ENCODE data around the gene RAB31.

The RAB31 gene

DNA sequence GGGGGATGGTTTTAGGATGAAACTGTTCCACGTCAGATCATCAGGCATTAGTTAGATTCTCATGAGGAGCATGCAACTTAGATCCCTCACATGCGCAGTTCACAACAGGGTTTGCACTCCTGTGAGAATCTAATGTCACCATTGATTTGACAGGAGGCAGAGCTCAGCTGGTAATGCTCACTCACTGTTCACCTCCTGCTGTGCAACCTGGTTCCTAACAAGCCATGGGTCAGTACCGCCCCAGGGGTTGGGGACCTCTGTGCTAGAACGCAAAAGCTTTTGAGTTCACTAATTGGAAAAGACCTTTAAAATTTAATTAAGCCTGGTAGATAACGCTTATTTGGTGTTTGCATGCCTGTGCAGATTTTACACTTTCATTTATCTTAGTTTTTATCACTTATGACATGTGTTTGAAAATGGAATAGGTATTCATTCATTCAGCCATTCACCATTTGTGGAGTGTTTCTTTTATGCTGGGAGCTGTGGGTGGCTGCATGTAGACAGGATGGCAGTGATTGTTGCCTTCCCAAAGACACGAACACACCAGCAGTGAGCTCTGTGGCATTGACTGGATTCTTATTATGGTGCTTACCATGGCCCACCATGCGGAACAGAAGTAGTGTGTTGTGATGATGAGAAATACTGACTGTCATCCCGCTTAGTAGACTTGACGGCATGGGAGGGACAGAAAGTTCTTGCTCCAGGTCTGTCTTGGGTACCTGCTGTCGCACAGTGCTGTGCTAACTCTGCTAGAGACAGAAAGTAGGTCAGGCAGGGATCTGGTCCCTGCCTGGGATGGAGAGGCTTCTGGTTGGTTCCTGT, 6.4 kb downstream of the RAB31 start:
- no peak for DNase-seq

GRCh38 chr18:9715088-9715343, 6.9 kb downstream of the RAB31 start:
- no peak for DNase-seq

DNA sequence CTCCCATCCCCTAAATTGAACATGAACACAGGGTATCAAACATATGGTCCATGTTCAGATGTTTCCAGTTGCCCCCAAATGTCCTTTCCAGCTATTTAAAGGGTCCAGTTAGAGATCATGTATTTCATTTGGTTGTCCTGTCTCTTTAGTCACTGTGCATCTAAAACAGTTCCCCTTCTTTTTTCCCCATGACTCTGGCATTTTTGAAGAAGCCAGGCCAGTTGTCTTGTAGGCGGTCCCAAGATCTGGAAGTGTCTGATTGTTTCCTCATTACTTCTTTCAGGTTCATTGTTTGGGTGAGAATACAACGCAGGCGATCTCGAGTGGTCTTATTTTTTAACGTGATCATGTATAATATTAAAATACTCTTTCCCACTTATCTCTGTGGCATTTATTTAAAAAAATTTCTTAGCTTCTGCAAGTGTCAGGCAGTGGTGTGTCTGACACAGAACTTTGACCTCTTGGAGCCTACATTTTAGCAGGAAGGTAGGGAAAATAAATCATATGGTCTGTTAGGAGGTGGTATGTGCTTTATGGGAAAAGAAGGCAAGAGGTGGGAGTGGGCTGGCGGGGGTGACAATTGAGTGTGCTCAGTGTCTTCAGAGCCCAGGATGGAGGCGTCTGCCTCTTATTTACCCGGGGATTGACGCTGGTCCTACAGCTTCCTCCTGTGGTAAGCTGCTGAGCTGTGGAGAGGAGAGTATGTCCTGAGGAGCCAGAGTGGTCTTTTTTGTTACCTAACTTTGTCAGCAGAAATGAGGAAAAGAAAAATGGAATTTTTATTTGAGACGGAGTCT, 8.1 kb downstream of the RAB31 start:
- DNase-seq = no peak

DNA sequence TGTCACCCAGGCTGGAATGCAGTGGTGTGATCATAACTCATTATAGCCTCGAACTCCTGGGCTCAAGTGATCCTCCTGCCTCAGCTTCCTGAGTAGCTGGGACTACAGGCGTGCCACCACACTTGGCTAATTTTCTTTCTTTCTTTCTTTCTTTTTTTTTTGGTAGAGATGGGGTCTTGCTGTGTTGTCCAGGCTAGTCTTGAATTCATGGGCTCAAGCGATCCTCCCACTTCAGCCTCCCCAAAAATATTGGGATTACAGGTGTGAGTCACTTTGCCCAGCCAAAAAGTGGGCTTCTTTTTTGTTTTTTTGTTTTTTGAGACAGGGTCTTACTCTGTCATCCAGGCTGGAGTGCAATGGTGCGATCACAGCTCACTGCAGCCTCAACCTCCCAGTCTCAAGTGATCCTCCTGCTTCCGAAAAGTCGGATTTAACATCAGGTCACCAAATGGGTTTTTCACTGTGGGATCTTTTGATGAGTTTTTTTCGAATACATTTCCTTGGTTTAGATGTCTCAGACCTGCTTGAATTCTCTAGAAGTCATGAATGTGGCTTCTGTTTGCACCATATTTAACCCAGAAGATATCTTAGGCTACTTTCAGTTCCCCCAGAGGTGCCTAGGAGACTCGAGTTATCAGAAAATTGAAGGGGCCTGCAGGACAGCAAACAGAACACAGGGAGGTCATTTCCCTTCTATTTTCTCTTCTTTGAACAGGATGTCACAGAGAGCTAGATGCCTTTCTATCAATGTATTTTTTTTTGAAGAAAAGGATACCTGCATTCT, 8.9 kb downstream of the RAB31 start:
- no peak for DNase-seq

GRCh38 chr18:9719421-9719981, 11.4 kb downstream of the RAB31 start:
- no peak for DNase-seq

- DNase-seq = no peak
Measured at GRCh38 chr18:9720327-9720726, 12.2 kb downstream of the RAB31 start.

DNA sequence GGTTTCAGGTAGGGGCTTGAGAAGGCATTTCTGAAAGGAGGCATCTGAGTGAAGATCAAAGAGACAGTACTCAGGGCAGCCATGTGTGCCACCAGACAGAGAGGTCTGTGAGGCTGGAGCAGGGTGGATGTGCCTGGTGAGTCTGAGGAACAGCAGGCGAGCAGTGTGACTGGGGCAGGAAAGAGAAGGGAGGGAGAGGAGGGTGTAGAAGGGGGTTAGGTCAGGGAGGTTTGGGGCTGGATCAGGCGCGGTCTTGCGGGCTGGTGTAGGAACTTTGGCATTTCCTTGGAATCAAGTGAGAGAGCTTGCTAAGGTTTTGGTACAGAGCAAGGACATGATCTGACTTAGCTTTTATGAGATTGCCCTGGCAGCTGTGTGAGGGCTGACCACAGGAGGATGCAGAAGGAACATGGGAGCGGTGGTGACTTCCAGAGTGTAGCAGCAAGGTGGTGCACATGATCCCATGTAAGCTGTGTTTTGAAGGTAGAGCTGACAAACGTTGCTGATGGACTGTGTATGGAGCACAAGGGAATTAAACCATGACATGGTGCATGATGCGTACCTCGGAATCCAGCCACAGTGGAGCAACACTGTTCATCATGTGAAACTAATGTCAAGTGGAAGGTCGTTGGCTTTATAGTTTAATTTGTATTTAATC, 13.9 kb downstream of the RAB31 start:
- DNase-seq = no peak

DNA sequence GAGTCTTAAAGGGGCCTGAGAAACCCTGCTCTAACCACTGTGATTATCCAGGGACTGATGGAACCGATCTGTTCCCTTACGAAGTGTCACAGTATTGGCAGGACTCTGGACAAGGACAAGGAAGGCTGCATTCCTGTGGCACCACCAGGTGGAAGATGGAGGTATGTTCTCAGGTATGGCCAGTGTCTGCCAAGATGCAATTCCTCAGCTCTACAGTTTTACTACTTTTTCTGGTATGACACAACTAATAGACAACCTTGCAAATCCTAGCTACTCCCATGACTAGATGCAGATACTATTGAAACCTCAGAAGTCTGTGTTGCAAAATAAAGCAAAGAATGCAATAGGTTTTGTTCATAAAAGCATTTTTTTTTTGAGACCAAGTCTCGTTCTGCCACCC, 14.6 kb downstream of the RAB31 start:
- DNase-seq = no peak

- DNase-seq = no peak
Measured at GRCh38 chr18:9724797-9725585, 16.9 kb downstream of the RAB31 start.

GRCh38 chr18:9726175-9726574, 18.1 kb downstream of the RAB31 start:
- DNase-seq = no peak

DNA sequence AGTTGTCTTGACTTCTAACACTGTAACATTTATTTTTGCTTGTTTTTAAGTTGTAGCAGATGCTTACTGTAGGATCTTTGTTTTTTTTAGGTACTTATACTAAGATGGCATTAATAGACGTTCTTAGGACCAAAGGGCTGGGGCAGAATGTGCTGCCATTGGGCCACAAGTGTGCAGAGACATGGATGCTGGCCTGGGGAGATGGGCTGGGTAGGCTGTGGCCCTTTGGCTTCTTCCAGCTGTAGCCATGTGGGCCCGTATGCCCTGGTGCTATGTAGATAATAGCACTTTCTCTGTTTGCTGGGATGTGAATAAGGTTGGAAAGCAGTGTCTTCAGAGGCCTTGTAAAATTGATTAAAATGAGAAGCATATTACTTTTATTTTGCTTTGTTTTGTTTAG, 18.8 kb downstream of the RAB31 start:
- no peak for DNase-seq

- no peak for DNase-seq
Measured at GRCh38 chr18:9730786-9731185, 22.7 kb downstream of the RAB31 start.

DNA sequence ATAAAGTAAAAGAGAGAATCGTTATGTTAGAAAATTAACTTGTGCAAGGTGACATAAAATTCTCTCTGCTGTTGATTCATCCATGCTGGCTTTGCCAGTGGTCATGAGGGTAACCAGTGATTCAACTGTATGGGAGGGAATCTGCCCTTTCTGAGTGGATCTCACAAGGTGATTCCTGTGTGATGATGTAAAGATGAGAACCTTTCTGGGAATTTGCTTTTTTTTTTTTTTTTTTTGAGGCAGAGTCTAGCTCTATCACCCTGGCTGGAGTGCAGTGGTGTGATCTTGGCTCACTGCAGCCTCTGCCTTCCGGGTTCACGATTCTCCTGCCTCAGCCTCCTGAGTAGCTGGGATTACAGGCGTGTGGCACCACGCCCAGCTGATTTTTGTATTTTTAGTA, 23.3 kb downstream of the RAB31 start:
- DNase-seq = no peak

GRCh38 chr18:9732031-9732430, 23.9 kb downstream of the RAB31 start:
- DNase-seq = no peak

DNA sequence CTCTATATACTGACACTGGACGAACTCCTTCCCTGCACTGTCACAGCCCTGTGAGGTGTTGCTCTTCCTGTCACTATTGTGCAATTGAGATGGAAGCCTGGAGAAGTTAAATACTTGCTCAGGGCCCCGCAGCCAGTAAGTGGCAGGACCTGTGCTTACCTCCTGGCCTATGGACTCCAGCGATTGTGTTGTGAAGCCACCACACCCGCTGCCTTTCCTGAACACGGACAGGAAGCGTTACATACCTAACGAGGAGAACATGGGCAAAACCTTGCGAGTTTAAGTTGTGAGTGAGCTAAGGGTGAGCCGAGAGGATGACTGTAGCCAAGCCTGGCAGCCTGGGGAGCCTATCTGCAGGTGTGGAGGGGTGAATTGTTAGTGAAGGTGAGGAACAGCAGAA, 26.1 kb downstream of the RAB31 start:
- DNase-seq = no peak

- no peak for DNase-seq
Measured at GRCh38 chr18:9735238-9735637, 27.1 kb downstream of the RAB31 start.

GRCh38 chr18:9735879-9736278, 27.8 kb downstream of the RAB31 start:
- DNase-seq = no peak

- DNase-seq = no peak
Measured at GRCh38 chr18:9736286-9736835, 28.3 kb downstream of the RAB31 start.

GRCh38 chr18:9737006-9737405, 28.9 kb downstream of the RAB31 start:
- no peak for DNase-seq

DNA sequence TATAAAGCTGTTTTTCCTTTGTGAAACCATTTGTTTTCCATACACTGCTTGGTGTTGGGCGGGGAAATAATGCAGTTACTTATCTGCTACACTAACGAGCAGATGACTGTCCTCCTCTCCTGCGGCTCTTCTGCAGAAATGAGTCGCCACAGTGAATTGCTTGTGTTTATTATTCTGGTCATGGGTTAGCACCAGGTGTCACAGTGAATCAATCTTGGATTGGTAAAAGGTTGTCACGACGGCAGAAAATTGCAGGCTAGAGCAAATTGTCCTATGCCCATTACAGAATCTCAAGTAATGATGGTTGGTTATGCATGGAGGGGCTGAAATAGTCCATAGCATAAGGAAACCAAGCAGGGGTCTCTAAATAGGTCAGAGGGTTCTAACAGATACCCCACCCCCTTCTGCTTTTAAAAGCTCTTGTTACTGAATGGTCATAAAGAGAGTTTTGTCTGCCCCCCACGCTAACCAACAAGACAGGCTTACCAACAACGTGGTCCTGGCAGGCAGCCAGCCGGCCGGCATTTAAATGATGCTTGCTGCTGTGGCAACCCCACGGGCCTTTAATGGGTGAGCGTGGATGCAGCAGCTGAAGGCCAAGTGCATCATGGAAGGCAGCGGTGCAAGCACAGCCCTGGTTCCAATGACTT, 29.5 kb downstream of the RAB31 start:
- DNase-seq = no peak

DNA sequence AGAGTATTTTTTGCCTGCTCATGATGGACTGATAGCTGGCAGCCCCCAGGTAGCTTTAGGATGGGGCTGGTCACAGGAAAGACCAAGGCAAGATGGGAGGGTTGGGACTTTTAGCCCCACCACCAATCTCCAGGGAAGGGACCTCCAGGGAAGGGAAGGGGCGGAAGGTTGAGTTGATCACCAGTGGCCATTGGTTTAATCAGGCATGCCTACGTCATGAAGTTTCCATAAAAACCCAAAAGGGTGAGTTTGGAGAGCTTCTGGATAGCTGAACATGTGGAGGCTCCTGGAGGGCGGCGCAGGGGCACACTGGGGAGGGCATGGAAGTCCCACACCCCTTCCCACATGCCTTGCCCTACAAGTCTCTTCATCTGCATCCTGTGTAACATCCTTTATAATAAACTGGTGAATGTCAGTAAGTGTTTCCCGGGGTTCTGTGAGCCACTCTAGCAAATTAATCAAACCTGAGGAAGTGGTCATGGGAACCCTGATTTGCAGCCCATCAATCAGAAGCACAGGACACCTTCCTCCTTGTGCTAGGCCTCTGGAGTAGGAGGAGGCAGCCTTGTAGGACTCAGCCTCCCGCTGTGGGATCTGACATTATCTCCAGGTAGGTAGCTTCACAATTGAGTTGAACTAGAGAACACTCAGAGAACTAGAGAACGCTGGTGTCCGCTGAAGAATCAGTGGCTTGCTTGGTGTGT, 30.3 kb downstream of the RAB31 start:
- no peak for DNase-seq

Measured in activated CD4-positive, alpha-beta T cell treated with anti-CD3 and anti-CD28 coated beads, Interleukin-2, amount 50 U/mL, for 4 hours (primary cell).